ENCODE measurements around the gene ZNF708.
"Not testable (repeated sequence)": the region's sequence is repeated elsewhere in the genome, so short reads cannot be mapped to it uniquely, and the experiment has no call there.

The ZNF708 gene

GRCh38 chr19:21260164-21260847, 68.9 kb downstream of the ZNF708 start:
- Histone ChIP-seq H3K4me3 (ENCODE audit: low read depth in 1 of 2, low read length in 2 of 2) (no peak overlapping the region), H3K27me3 (ENCODE audit: low read depth, low read length) (no peaks in the 10 kb centered on the region), H3K36me3 (ENCODE audit: control insufficient read depth in 1 of 2, insufficient read depth in 2 of 2, low read length in 2 of 2) (no peaks in the 10 kb centered on the region), H3K9me3 (ENCODE audit: control insufficient read depth in 1 of 2, low read length in 2 of 2) (peaks cover 0 to 6% of the 10 kb centered on the region in 2 donors), H3K4me1 (ENCODE audit: control insufficient read depth in 1 of 2, insufficient read depth in 2 of 2, low read length in 2 of 2) (no peaks in the 10 kb centered on the region), H3K27ac (ENCODE audit: low read length) (no peak overlapping the region)

DNA sequence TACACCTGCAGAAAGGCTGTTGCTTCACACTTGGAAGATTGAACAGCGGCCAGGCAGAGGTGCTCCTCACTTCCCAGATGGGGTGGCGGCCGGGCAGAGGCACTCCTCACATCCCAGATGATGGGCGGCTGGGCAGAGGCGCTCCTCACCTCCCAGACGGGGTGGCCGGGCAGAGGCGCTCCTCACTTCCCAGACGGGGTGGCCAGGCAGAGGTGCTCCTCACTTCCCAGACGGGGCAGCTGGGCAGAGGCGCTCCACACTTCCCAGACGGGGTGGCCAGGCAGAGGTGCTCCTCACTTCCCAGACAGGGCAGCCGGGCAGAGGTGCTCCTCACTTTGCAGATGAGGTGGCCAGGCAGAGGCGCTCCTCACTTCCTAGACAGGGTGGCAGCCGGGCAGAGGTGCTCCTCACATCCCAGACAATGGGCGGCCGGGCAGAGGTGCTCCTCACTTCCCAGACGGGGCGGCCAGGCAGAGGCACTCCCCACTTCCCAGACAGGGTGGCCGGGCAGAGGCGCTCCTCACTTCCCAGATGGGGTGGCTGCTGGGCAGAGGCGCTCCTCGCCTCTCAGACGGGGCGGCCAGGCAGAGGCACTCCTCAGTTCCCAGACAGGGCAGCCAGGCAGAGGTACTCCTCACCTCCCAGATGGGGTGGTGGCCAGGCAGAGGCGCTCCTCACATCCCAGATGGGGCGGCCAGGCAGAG, 69.6 kb downstream of the ZNF708 start:
- not testable (repeated sequence) for H3K36me3 ChIP-seq (ENCODE audit: control insufficient read depth in 1 of 2, insufficient read depth in 2 of 2, low read length in 2 of 2); H3K4me3 ChIP-seq (ENCODE audit: low read depth in 1 of 2, low read length in 2 of 2); H3K27ac ChIP-seq (ENCODE audit: low read length); H3K27me3 ChIP-seq (ENCODE audit: low read depth, low read length); H3K4me1 ChIP-seq (ENCODE audit: control insufficient read depth in 1 of 2, insufficient read depth in 2 of 2, low read length in 2 of 2); H3K9me3 ChIP-seq (ENCODE audit: control insufficient read depth in 1 of 2, low read length in 2 of 2)

- Histone ChIP-seq H3K27me3 (ENCODE audit: low read depth, low read length) (no peaks in the 10 kb centered on the region), H3K36me3 (ENCODE audit: control insufficient read depth in 1 of 2, insufficient read depth in 2 of 2, low read length in 2 of 2) (no peaks in the 10 kb centered on the region), H3K9me3 (ENCODE audit: control insufficient read depth in 1 of 2, low read length in 2 of 2) (no peaks in the 10 kb centered on the region), H3K27ac (ENCODE audit: low read length) (no peak overlapping the region), H3K4me1 (ENCODE audit: control insufficient read depth in 1 of 2, insufficient read depth in 2 of 2, low read length in 2 of 2) (no peaks in the 10 kb centered on the region), H3K4me3 (ENCODE audit: low read depth in 1 of 2, low read length in 2 of 2) (no peak overlapping the region)
Observed at GRCh38 chr19:21256722-21257121, 72.5 kb downstream of the ZNF708 start.
